ENCODE data around the gene ZSCAN5A.

DNA sequence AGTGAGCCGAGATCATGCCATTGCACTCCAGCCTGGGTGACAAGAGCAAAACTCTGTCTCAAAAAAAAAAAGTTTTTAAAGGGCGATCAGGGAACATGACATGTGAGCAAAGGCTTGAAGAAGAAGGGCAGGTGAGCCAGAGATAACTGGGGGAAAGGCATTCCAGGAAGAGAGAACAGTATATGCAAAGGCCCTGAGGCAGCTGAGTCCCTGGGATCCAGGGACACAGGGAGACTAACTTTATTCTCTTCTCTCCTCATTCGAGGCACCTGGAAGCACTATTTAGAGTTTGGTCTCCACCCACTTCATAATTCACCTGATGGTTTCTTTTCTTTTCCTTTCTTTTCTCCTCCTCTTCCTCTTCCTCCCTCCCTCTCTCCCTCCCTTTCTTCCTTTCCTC is 17.6 kb downstream of the ZSCAN5A start:
- TF ChIP-seq, protein P1, sequence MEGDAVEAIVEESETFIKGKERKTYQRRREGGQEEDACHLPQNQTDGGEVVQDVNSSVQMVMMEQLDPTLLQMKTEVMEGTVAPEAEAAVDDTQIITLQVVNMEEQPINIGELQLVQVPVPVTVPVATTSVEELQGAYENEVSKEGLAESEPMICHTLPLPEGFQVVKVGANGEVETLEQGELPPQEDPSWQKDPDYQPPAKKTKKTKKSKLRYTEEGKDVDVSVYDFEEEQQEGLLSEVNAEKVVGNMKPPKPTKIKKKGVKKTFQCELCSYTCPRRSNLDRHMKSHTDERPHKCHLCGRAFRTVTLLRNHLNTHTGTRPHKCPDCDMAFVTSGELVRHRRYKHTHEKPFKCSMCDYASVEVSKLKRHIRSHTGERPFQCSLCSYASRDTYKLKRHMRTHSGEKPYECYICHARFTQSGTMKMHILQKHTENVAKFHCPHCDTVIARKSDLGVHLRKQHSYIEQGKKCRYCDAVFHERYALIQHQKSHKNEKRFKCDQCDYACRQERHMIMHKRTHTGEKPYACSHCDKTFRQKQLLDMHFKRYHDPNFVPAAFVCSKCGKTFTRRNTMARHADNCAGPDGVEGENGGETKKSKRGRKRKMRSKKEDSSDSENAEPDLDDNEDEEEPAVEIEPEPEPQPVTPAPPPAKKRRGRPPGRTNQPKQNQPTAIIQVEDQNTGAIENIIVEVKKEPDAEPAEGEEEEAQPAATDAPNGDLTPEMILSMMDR (IDR thresholded peaks at IDR 0.05): no peak
- TF ChIP-seq POLR2A (IDR thresholded peaks at IDR 0.05): no peak
